GM19025 (cell line): ENCODE data around the gene ARHGAP5.

Source experiments
- ATAC-seq: cut with Tn5 transposase; IDR thresholded peaks from one replicate; pipeline ENCODE4 v1.9.1; 2021; ENCODE audit warnings: mild to moderate bottlenecking, low read depth, moderate library complexity; ENCODE audit not compliant: unreplicated experiment

Gene ARHGAP5

GRCh38 chr14:32074887-32075572 lies 2.1 kb upstream of the ARHGAP5 start:
- no peak for ATAC-seq

GRCh38 chr14:32075672-32076277 lies 1.3 kb upstream of the ARHGAP5 start:
- peak; percentile 24 for ATAC-seq

GRCh38 chr14:32076278-32077080 lies 625 bp upstream of the ARHGAP5 start:
- peak; percentile 56 for ATAC-seq

GRCh38 chr14:32078023-32078857 lies 1.1 kb downstream of the ARHGAP5 start:
- ATAC-seq, result no peak

GRCh38 chr14:32078858-32079216 lies 1.7 kb downstream of the ARHGAP5 start:
- no peak for ATAC-seq

GRCh38 chr14:32079264-32079663 lies 2.2 kb downstream of the ARHGAP5 start:
- ATAC-seq, result no peak

- no peak for ATAC-seq
Measured at GRCh38 chr14:32080001-32080510, 3.0 kb downstream of the ARHGAP5 start.

- ATAC-seq, result no peak
Measured at GRCh38 chr14:32081901-32082300, 4.8 kb downstream of the ARHGAP5 start.

GRCh38 chr14:32083315-32083624 lies 6.2 kb downstream of the ARHGAP5 start:
- no peak for ATAC-seq

- no peak for ATAC-seq
Measured at GRCh38 chr14:32083789-32084188, 6.7 kb downstream of the ARHGAP5 start.

GRCh38 chr14:32085182-32085844 lies 8.2 kb downstream of the ARHGAP5 start:
- no peak for ATAC-seq

GRCh38 chr14:32085845-32086383 lies 8.8 kb downstream of the ARHGAP5 start:
- ATAC-seq, result no peak

GRCh38 chr14:32087173-32087861 lies 10.2 kb downstream of the ARHGAP5 start:
- no peak for ATAC-seq

- no peak for ATAC-seq
Measured at GRCh38 chr14:32087907-32088306, 10.8 kb downstream of the ARHGAP5 start.

GRCh38 chr14:32090686-32091085 lies 13.6 kb downstream of the ARHGAP5 start:
- no peak for ATAC-seq

- no peak for ATAC-seq
Measured at GRCh38 chr14:32099473-32099872, 22.4 kb downstream of the ARHGAP5 start.

GRCh38 chr14:32100175-32100574 lies 23.1 kb downstream of the ARHGAP5 start:
- ATAC-seq, result no peak

GRCh38 chr14:32102152-32102787 lies 25.2 kb downstream of the ARHGAP5 start:
- ATAC-seq, result peak; percentile 52

- no peak for ATAC-seq
Measured at GRCh38 chr14:32102968-32103367, 25.9 kb downstream of the ARHGAP5 start.
